Measurements from ENCODE around the gene PLCB4. TPM values are rescaled to one million over a fixed set of nuclear protein-coding genes. Genes with fewer than 3 reads are reported as not detected.

PLCB4 gene
- total RNA-seq, 2 donors from 2014 or later, result 15.3 to 24.1 TPM

GRCh38 chr20:9099372-9099771, 30.5 kb downstream of the PLCB4 start:
- TF ChIP-seq, protein P1, sequence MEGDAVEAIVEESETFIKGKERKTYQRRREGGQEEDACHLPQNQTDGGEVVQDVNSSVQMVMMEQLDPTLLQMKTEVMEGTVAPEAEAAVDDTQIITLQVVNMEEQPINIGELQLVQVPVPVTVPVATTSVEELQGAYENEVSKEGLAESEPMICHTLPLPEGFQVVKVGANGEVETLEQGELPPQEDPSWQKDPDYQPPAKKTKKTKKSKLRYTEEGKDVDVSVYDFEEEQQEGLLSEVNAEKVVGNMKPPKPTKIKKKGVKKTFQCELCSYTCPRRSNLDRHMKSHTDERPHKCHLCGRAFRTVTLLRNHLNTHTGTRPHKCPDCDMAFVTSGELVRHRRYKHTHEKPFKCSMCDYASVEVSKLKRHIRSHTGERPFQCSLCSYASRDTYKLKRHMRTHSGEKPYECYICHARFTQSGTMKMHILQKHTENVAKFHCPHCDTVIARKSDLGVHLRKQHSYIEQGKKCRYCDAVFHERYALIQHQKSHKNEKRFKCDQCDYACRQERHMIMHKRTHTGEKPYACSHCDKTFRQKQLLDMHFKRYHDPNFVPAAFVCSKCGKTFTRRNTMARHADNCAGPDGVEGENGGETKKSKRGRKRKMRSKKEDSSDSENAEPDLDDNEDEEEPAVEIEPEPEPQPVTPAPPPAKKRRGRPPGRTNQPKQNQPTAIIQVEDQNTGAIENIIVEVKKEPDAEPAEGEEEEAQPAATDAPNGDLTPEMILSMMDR (IDR thresholded peaks at IDR 0.05), result no peak
- Histone ChIP-seq H3K36me3 (no peaks in the 10 kb centered on the region), H3K27me3 (replicated peaks; ENCODE audit: insufficient read depth) (no peaks in the 10 kb centered on the region), H3K9me3 (no peaks in the 10 kb centered on the region), H3K4me3 (no peak overlapping the region), H3K4me1 (ENCODE audit: control insufficient read depth in 1 of 2, low read depth in 2 of 2) (no peaks in the 10 kb centered on the region), H3K27ac (no peak overlapping the region)
- ATAC-seq (ENCODE audit: insufficient number of reproducible peaks, low FRiP score, low read depth), result no peak
- DNase-seq (ENCODE audit: low spot score), result no peak

- no peaks in the 10 kb centered on the region for H3K27me3 ChIP-seq (replicated peaks; ENCODE audit: insufficient read depth)
Measured at GRCh38 chr20:9100691-9101090, 31.8 kb downstream of the PLCB4 start.

DNA sequence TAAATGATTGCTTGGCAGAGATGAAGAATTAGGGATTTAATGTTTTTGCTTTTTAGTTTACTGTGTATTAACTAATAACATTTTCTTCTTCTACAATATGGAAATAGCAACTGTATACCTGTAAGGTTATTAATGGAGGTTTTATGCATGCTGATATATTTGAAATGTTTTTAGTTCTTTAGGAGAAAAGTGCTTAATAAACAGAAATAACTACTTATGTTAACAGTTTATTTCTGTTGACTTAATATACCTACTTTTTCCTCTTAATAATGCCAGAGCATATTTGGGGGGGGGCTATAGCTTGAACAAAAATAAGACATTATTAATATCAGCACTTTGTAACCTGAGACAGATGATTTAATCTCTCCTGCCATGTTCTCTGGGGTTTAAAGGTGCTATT, 33.6 kb downstream of the PLCB4 start:
- DNase-seq (ENCODE audit: low spot score) (no peak), ATAC-seq (ENCODE audit: insufficient number of reproducible peaks, low FRiP score, low read depth) (no peak)
- H3K4me3 ChIP-seq, result no peak overlapping the region
- H3K27me3 ChIP-seq (replicated peaks; ENCODE audit: insufficient read depth), result no peaks in the 10 kb centered on the region
- H3K27ac ChIP-seq, result no peak overlapping the region
- no peaks in the 10 kb centered on the region for H3K36me3 ChIP-seq
- TF ChIP-seq, protein P1 (IDR thresholded peaks at IDR 0.05), result no peak
- H3K4me1 ChIP-seq (ENCODE audit: control insufficient read depth in 1 of 2, low read depth in 2 of 2), result no peaks in the 10 kb centered on the region
- H3K9me3 ChIP-seq, result no peaks in the 10 kb centered on the region

More at GRCh38 chr20:9100691-9101090, 31.8 kb downstream of the PLCB4 start:
- Histone ChIP-seq H3K27ac (no peak overlapping the region), H3K9me3 (no peaks in the 10 kb centered on the region), H3K4me3 (no peak overlapping the region), H3K4me1 (ENCODE audit: control insufficient read depth in 1 of 2, low read depth in 2 of 2) (no peaks in the 10 kb centered on the region), H3K36me3 (no peaks in the 10 kb centered on the region)
- no peak for ATAC-seq (ENCODE audit: insufficient number of reproducible peaks, low FRiP score, low read depth)
- no peak for DNase-seq (ENCODE audit: low spot score)
- TF ChIP-seq, protein P1 (IDR thresholded peaks at IDR 0.05), result no peak

DNA sequence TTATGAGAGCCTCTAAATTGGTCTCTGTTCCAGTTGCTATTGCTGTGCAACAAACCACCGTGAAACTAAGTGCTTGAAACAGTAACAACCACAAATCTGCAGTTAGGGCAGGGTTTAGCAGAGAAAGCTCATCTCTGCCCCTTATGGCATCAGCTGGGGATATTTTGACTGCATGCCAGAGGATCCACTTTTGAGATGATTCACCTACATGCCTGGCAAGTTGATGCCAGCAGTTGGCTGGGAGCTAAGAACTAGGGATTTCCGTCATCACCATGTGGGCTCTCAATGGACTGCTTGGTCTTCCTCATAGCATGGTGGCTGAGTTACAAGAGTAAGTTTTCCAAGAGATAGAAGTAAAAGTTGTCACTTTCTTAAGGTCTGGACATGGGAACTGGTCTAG, 35.1 kb downstream of the PLCB4 start:
- Histone ChIP-seq H3K9me3 (no peaks in the 10 kb centered on the region), H3K4me3 (no peak overlapping the region), H3K27ac (no peak overlapping the region), H3K36me3 (no peaks in the 10 kb centered on the region), H3K4me1 (ENCODE audit: control insufficient read depth in 1 of 2, low read depth in 2 of 2) (no peaks in the 10 kb centered on the region), H3K27me3 (replicated peaks; ENCODE audit: insufficient read depth) (no peaks in the 10 kb centered on the region)
- DNase-seq (ENCODE audit: low spot score) (no peak), ATAC-seq (ENCODE audit: insufficient number of reproducible peaks, low FRiP score, low read depth) (no peak)
- TF ChIP-seq, protein P1 (IDR thresholded peaks at IDR 0.05), result no peak

DNA sequence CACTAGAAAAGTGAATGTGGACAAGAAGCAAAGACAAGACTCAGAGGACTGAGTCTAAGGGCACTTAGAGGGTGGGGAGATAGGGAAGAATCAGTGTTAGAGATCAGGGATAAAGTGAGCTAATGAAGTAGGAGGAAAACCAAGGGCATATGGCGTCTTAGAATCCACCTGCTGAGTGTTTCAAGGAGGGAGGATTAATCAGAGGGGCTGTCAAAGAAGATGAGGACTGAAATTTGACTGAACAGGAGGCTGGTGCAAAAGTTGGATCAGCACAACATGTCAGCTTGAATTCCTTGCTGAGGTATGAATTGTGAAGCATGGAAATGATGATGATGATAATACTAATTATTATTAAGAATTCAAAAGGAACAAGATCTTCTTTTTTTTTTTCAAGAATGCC, 39.4 kb downstream of the PLCB4 start:
- no peak overlapping the region for H3K4me3 ChIP-seq
- H3K4me1 ChIP-seq (ENCODE audit: control insufficient read depth in 1 of 2, low read depth in 2 of 2), result peaks cover 10 to 37% of the 10 kb centered on the region in 2 donors
- ATAC-seq (ENCODE audit: insufficient number of reproducible peaks, low FRiP score, low read depth) (no peak), DNase-seq (ENCODE audit: low spot score) (no peak)
- no peaks in the 10 kb centered on the region for H3K27me3 ChIP-seq (replicated peaks; ENCODE audit: insufficient read depth)
- no peak overlapping the region for H3K27ac ChIP-seq
- no peaks in the 10 kb centered on the region for H3K36me3 ChIP-seq
- TF ChIP-seq, protein P1 (IDR thresholded peaks at IDR 0.05), result no peak
- no peaks in the 10 kb centered on the region for H3K9me3 ChIP-seq

Measured in thoracic aorta (tissue), 2 donors.